Measurements from ENCODE around the gene POLN. TPM values are rescaled to one million over a fixed set of nuclear protein-coding genes. Genes with fewer than 3 reads are reported as not detected.

POLN gene
- total and polyA plus RNA-seq, 2 experiments from 2014 or later, result 1.8 to 4.0 TPM

DNA sequence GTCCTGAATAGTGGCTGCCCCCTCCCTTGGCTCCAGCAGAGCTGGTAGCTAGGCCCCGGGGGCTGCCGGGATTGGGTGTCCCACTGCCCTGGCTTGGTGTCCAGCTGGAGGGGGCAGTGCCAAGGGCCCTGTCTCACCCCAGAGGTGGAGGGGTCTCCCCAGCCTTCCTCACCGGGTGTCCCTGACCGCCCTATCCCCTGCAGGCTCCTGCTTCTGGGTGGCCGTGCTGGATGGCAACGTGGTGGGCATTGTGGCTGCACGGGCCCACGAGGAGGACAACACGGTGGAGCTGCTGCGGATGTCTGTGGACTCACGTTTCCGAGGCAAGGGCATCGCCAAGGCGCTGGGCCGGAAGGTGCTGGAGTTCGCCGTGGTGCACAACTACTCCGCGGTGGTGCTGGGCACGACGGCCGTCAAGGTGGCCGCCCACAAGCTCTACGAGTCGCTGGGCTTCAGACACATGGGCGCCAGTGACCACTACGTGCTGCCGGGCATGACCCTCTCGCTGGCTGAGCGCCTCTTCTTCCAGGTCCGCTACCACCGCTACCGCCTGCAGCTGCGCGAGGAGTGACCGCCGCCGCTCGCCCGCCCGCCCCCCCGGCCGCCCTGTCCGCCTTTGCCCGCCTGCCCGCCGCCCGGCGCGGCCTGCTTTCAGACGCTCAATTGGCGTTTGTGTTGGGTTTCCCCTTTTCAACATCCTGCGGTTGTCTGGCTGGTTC lies 178.2 kb downstream of the POLN start:
- Mint-ChIP-seq H3K27me3 (ENCODE audit: insufficient read depth, low read depth, poor library complexity) (peaks cover 27% of the 10 kb centered on the region), H3K9me3 (no peaks in the 10 kb centered on the region), H3K36me3 (ENCODE audit: low read depth) (peaks cover 3% of the 10 kb centered on the region; the same call in 1 of the 3 replicates), H3K4me3 (no peak overlapping the region), H3K27ac (no peak overlapping the region), H3K4me1 (peaks cover 8% of the 10 kb centered on the region)
- no peak overlapping the region for H2AFZ ChIP-seq
- H3K79me2 ChIP-seq (replicated peaks; ENCODE audit: insufficient read depth), result no peaks in the 10 kb centered on the region
- H3K4me3 ChIP-seq, result no peak overlapping the region
- DNase-seq (ENCODE audit: low spot score) (no peak), ATAC-seq (no peak)
- no peaks in the 10 kb centered on the region for H3K9me2 ChIP-seq (ENCODE audit: insufficient read depth)
- no peaks in the 10 kb centered on the region; the same call in 1 of the 2 replicates for H3K4me1 ChIP-seq (ENCODE audit: insufficient read depth)
- H3K36me3 ChIP-seq (ENCODE audit: insufficient read depth), result no peaks in the 10 kb centered on the region
- no peak overlapping the region for H3K4me2 ChIP-seq
- peaks cover 6% of the 10 kb centered on the region; the same call in 1 of the 2 replicates for H3F3A ChIP-seq (replicated peaks; ENCODE audit: low read depth)
- H3K27ac ChIP-seq (ENCODE audit: low read depth), result no peak overlapping the region
- TF ChIP-seq POLR2AphosphoS5 (IDR thresholded peaks at IDR 0.05; ENCODE audit: low read depth) (no peak), ZNF331 (CRISPR knock-in tag; IDR thresholded peaks at IDR 0.05; ENCODE audit: low read depth) (no peak), NANOG (IDR thresholded peaks at IDR 0.05; ENCODE audit: borderline replicate concordance) (no peak), JUNB (IDR thresholded peaks at IDR 0.05; ENCODE audit: unreplicated experiment) (no peak)
- TF ChIP-seq, protein P1, sequence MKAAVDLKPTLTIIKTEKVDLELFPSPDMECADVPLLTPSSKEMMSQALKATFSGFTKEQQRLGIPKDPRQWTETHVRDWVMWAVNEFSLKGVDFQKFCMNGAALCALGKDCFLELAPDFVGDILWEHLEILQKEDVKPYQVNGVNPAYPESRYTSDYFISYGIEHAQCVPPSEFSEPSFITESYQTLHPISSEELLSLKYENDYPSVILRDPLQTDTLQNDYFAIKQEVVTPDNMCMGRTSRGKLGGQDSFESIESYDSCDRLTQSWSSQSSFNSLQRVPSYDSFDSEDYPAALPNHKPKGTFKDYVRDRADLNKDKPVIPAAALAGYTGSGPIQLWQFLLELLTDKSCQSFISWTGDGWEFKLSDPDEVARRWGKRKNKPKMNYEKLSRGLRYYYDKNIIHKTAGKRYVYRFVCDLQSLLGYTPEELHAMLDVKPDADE (IDR thresholded peaks at IDR 0.05), result no peak
- TF ChIP-seq, protein P2, sequence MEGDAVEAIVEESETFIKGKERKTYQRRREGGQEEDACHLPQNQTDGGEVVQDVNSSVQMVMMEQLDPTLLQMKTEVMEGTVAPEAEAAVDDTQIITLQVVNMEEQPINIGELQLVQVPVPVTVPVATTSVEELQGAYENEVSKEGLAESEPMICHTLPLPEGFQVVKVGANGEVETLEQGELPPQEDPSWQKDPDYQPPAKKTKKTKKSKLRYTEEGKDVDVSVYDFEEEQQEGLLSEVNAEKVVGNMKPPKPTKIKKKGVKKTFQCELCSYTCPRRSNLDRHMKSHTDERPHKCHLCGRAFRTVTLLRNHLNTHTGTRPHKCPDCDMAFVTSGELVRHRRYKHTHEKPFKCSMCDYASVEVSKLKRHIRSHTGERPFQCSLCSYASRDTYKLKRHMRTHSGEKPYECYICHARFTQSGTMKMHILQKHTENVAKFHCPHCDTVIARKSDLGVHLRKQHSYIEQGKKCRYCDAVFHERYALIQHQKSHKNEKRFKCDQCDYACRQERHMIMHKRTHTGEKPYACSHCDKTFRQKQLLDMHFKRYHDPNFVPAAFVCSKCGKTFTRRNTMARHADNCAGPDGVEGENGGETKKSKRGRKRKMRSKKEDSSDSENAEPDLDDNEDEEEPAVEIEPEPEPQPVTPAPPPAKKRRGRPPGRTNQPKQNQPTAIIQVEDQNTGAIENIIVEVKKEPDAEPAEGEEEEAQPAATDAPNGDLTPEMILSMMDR (conservative IDR thresholded peaks at IDR 0.05; ENCODE audit: low read depth in 2 of 2), result no peak
- TF ChIP-seq, protein P3, sequence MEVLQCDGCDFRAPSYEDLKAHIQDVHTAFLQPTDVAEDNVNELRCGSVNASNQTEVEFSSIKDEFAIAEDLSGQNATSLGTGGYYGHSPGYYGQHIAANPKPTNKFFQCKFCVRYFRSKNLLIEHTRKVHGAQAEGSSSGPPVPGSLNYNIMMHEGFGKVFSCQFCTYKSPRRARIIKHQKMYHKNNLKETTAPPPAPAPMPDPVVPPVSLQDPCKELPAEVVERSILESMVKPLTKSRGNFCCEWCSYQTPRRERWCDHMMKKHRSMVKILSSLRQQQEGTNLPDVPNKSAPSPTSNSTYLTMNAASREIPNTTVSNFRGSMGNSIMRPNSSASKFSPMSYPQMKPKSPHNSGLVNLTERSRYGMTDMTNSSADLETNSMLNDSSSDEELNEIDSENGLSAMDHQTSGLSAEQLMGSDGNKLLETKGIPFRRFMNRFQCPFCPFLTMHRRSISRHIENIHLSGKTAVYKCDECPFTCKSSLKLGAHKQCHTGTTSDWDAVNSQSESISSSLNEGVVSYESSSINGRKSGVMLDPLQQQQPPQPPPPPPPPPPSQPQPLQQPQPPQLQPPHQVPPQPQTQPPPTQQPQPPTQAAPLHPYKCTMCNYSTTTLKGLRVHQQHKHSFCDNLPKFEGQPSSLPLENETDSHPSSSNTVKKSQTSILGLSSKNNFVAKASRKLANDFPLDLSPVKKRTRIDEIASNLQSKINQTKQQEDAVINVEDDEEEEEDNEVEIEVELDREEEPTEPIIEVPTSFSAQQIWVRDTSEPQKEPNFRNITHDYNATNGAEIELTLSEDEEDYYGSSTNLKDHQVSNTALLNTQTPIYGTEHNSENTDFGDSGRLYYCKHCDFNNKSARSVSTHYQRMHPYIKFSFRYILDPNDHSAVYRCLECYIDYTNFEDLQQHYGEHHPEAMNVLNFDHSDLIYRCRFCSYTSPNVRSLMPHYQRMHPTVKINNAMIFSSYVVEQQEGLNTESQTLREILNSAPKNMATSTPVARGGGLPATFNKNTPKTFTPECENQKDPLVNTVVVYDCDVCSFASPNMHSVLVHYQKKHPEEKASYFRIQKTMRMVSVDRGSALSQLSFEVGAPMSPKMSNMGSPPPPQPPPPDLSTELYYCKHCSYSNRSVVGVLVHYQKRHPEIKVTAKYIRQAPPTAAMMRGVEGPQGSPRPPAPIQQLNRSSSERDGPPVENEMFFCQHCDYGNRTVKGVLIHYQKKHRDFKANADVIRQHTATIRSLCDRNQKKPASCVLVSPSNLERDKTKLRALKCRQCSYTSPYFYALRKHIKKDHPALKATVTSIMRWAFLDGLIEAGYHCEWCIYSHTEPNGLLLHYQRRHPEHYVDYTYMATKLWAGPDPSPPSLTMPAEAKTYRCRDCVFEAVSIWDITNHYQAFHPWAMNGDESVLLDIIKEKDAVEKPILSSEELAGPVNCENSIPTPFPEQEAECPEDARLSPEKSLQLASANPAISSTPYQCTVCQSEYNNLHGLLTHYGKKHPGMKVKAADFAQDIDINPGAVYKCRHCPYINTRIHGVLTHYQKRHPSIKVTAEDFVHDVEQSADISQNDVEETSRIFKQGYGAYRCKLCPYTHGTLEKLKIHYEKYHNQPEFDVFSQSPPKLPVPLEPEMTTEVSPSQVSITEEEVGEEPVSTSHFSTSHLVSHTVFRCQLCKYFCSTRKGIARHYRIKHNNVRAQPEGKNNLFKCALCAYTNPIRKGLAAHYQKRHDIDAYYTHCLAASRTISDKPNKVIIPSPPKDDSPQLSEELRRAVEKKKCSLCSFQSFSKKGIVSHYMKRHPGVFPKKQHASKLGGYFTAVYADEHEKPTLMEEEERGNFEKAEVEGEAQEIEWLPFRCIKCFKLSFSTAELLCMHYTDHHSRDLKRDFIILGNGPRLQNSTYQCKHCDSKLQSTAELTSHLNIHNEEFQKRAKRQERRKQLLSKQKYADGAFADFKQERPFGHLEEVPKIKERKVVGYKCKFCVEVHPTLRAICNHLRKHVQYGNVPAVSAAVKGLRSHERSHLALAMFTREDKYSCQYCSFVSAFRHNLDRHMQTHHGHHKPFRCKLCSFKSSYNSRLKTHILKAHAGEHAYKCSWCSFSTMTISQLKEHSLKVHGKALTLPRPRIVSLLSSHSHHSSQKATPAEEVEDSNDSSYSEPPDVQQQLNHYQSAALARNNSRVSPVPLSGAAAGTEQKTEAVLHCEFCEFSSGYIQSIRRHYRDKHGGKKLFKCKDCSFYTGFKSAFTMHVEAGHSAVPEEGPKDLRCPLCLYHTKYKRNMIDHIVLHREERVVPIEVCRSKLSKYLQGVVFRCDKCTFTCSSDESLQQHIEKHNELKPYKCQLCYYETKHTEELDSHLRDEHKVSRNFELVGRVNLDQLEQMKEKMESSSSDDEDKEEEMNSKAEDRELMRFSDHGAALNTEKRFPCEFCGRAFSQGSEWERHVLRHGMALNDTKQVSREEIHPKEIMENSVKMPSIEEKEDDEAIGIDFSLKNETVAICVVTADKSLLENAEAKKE (CRISPR knock-in tag; IDR thresholded peaks at IDR 0.05), result no peak
- TF ChIP-seq, protein P4, sequence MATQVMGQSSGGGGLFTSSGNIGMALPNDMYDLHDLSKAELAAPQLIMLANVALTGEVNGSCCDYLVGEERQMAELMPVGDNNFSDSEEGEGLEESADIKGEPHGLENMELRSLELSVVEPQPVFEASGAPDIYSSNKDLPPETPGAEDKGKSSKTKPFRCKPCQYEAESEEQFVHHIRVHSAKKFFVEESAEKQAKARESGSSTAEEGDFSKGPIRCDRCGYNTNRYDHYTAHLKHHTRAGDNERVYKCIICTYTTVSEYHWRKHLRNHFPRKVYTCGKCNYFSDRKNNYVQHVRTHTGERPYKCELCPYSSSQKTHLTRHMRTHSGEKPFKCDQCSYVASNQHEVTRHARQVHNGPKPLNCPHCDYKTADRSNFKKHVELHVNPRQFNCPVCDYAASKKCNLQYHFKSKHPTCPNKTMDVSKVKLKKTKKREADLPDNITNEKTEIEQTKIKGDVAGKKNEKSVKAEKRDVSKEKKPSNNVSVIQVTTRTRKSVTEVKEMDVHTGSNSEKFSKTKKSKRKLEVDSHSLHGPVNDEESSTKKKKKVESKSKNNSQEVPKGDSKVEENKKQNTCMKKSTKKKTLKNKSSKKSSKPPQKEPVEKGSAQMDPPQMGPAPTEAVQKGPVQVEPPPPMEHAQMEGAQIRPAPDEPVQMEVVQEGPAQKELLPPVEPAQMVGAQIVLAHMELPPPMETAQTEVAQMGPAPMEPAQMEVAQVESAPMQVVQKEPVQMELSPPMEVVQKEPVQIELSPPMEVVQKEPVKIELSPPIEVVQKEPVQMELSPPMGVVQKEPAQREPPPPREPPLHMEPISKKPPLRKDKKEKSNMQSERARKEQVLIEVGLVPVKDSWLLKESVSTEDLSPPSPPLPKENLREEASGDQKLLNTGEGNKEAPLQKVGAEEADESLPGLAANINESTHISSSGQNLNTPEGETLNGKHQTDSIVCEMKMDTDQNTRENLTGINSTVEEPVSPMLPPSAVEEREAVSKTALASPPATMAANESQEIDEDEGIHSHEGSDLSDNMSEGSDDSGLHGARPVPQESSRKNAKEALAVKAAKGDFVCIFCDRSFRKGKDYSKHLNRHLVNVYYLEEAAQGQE (IDR thresholded peaks at IDR 0.05; ENCODE audit: unreplicated experiment), result no peak
- peaks cover 27% of the 10 kb centered on the region for H3K27me3 ChIP-seq (ENCODE audit: insufficient read depth)
- no peaks in the 10 kb centered on the region for H4K20me1 ChIP-seq (replicated peaks; ENCODE audit: insufficient read depth)
